ENCODE results near the gene G3BP1.
"Not testable (repeated sequence)": the region's sequence is repeated elsewhere in the genome, so short reads cannot be mapped to it uniquely, and the experiment has no call there.

G3BP1 gene

GRCh38 chr5:151757233-151758140 is 14.3 kb upstream of the G3BP1 start:
- DNase-seq = no peak

- no peak for DNase-seq
Observed at GRCh38 chr5:151758141-151758429, 13.7 kb upstream of the G3BP1 start.

GRCh38 chr5:151758430-151759241 is 13.1 kb upstream of the G3BP1 start, which contains the start of gene ATOX1:
ATOX1 (minus strand) TSS chr5:151758631; CDS start chr5:151758551, 80 bp downstream.
- peak; percentile 90 for DNase-seq

- no peak for DNase-seq
Observed at GRCh38 chr5:151764801-151765200, 7.0 kb upstream of the G3BP1 start.

- no peak for DNase-seq
Observed at GRCh38 chr5:151766975-151767374, 4.8 kb upstream of the G3BP1 start.

- no peak for DNase-seq
Observed at GRCh38 chr5:151770383-151771258, 1.1 kb upstream of the G3BP1 start.

- DNase-seq = no peak
Observed at GRCh38 chr5:151772029-151772845, 483 bp downstream of the G3BP1 start.

GRCh38 chr5:151772846-151773561 is 1.2 kb downstream of the G3BP1 start:
- no peak for DNase-seq

GRCh38 chr5:151773951-151774350 is 2.2 kb downstream of the G3BP1 start:
- DNase-seq = no peak

GRCh38 chr5:151775025-151775606 is 3.4 kb downstream of the G3BP1 start:
- DNase-seq = no peak

- no peak for DNase-seq
Observed at GRCh38 chr5:151779531-151780125, 7.9 kb downstream of the G3BP1 start.

GRCh38 chr5:151780348-151780747 is 8.6 kb downstream of the G3BP1 start:
- DNase-seq = no peak

GRCh38 chr5:151781201-151781600 is 9.4 kb downstream of the G3BP1 start:
- DNase-seq = no peak

- not testable (repeated sequence) for DNase-seq
Observed at GRCh38 chr5:151783664-151784063, 11.9 kb downstream of the G3BP1 start.

GRCh38 chr5:151784141-151784540 is 12.4 kb downstream of the G3BP1 start:
- no peak for DNase-seq

GRCh38 chr5:151786468-151786867 is 14.7 kb downstream of the G3BP1 start:
- no peak for DNase-seq

GRCh38 chr5:151787817-151788216 is 16.1 kb downstream of the G3BP1 start:
- DNase-seq = no peak

- no peak for DNase-seq
Observed at GRCh38 chr5:151793358-151793757, 21.6 kb downstream of the G3BP1 start.

- DNase-seq = no peak
Observed at GRCh38 chr5:151795426-151795825, 23.7 kb downstream of the G3BP1 start.

GRCh38 chr5:151798674-151799073 is 26.9 kb downstream of the G3BP1 start:
- no peak for DNase-seq

GRCh38 chr5:151799407-151799806 is 27.7 kb downstream of the G3BP1 start:
- DNase-seq = no peak
